ENCODE results near the gene SH2D4B. TPM values are rescaled to one million over a fixed set of nuclear protein-coding genes. Genes with fewer than 3 reads are reported as not detected.

SH2D4B gene
- total RNA-seq, 1 donor from 2014 or later = not detected

- intact Hi-C loops (cut with micrococcal nuclease) = loop anchor here (10.0 kb wide), 1 partner anchor 263 kb away; no protein-coding TSS in a partner anchor
- Histone ChIP-seq H3K4me3 (no peak overlapping the region), H3K4me1 (peaks cover 16% of the 10 kb centered on the region), H3K27me3 (ENCODE audit: low read depth) (peaks cover 10% of the 10 kb centered on the region), H3K36me3 (no peaks in the 10 kb centered on the region), H3K9me3 (replicated peaks) (peaks cover 7% of the 10 kb centered on the region), H3K27ac (replicated peaks) (no peak overlapping the region)
- TF ChIP-seq, protein P1, sequence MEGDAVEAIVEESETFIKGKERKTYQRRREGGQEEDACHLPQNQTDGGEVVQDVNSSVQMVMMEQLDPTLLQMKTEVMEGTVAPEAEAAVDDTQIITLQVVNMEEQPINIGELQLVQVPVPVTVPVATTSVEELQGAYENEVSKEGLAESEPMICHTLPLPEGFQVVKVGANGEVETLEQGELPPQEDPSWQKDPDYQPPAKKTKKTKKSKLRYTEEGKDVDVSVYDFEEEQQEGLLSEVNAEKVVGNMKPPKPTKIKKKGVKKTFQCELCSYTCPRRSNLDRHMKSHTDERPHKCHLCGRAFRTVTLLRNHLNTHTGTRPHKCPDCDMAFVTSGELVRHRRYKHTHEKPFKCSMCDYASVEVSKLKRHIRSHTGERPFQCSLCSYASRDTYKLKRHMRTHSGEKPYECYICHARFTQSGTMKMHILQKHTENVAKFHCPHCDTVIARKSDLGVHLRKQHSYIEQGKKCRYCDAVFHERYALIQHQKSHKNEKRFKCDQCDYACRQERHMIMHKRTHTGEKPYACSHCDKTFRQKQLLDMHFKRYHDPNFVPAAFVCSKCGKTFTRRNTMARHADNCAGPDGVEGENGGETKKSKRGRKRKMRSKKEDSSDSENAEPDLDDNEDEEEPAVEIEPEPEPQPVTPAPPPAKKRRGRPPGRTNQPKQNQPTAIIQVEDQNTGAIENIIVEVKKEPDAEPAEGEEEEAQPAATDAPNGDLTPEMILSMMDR (IDR thresholded peaks at IDR 0.05; ENCODE audit: borderline replicate concordance) = no peak
- DNase-seq = no peak
These were observed 123.8 kb downstream of the SH2D4B start for GRCh38 chr10:80661526-80661925.

DNA sequence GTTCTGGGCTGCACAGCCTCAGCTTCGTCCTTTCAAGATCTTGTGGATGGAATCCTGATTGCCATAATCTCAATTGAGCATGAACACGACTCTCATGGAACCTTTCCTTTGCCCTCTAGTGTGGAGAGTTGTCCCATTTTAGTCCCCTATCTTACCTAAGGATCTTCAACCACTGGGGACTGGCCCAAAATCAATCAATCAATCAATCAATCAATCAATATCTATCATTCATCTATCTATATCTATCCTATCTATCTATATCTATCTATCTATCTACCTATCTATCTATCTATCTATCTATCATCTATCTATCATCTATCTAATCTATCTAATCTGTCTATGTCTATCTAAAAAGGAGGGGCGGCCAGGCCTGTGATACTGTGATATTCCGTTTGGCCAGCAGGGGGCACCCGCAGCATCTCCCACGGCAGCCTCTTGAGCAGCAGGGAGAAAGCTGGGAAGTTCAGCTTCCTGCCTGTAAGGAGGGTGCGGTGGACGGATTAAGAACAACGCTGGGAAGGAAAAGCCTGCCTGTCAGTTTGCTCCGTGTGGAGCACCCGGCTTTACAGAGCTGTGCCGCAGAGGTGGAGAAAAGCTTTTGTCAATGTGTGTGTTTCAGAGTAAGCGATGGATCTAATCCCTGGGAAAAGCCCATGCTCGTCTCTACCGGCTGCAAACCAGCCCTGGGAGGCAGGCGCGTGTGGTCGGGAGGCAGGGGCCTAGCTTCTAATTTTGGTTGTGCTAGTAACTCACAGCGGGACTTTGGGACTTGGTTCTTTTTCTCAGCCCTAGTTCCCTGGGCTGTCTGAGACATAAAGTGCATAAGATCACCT, 124.9 kb downstream of the SH2D4B start:
- no peaks in the 10 kb centered on the region for H3K9me3 ChIP-seq (replicated peaks)
- intact Hi-C loops (cut with micrococcal nuclease) = loop anchor here (10.0 kb wide), 1 partner anchor 262 kb away; no protein-coding TSS in a partner anchor
- peak overlapping the region; percentile 59 for H3K4me3 ChIP-seq
- peaks cover 10% of the 10 kb centered on the region for H3K27me3 ChIP-seq (ENCODE audit: low read depth)
- H3K4me1 ChIP-seq = peaks cover 16% of the 10 kb centered on the region
- TF ChIP-seq, protein P1 (IDR thresholded peaks at IDR 0.05; ENCODE audit: borderline replicate concordance) = peak; percentile 88
- H3K27ac ChIP-seq (replicated peaks) = peak overlapping the region; percentile 86
- H3K36me3 ChIP-seq = no peaks in the 10 kb centered on the region
- DNase-seq = peak; percentile 83

- Histone ChIP-seq H3K9me3 (replicated peaks) (no peaks in the 10 kb centered on the region), H3K36me3 (no peaks in the 10 kb centered on the region), H3K27me3 (ENCODE audit: low read depth) (peaks cover 10% of the 10 kb centered on the region), H3K4me3 (no peak overlapping the region), H3K4me1 (peaks cover 13% of the 10 kb centered on the region), H3K27ac (replicated peaks) (no peak overlapping the region)
- intact Hi-C loops (cut with micrococcal nuclease) = loop anchor here (10.0 kb wide), 1 partner anchor 261 kb away; no protein-coding TSS in a partner anchor
- TF ChIP-seq, protein P1 (IDR thresholded peaks at IDR 0.05; ENCODE audit: borderline replicate concordance) = peak; percentile 93
- DNase-seq = peak; percentile 78
These were observed 126.5 kb downstream of the SH2D4B start for GRCh38 chr10:80664071-80664680.

- Histone ChIP-seq H3K36me3 (no peaks in the 10 kb centered on the region), H3K27me3 (ENCODE audit: low read depth) (no peaks in the 10 kb centered on the region), H3K4me3 (no peak overlapping the region), H3K27ac (replicated peaks) (no peak overlapping the region), H3K9me3 (replicated peaks) (no peaks in the 10 kb centered on the region), H3K4me1 (no peaks in the 10 kb centered on the region)
- TF ChIP-seq, protein P1 (IDR thresholded peaks at IDR 0.05; ENCODE audit: borderline replicate concordance) = no peak
- intact Hi-C loops (cut with micrococcal nuclease) = loop anchor here (10.0 kb wide), 1 partner anchor 255 kb away; no protein-coding TSS in a partner anchor
- DNase-seq = no peak
These were observed 131.8 kb downstream of the SH2D4B start for GRCh38 chr10:80669485-80669884.

- no peak for DNase-seq
- Histone ChIP-seq H3K27me3 (ENCODE audit: low read depth) (no peaks in the 10 kb centered on the region), H3K27ac (replicated peaks) (no peak overlapping the region), H3K36me3 (no peaks in the 10 kb centered on the region), H3K4me3 (no peak overlapping the region), H3K9me3 (replicated peaks) (peaks cover under 1% of the 10 kb centered on the region), H3K4me1 (no peaks in the 10 kb centered on the region)
- TF ChIP-seq, protein P1 (IDR thresholded peaks at IDR 0.05; ENCODE audit: borderline replicate concordance) = no peak
- intact Hi-C loops (cut with micrococcal nuclease) = no loop called here
These were observed 133.1 kb downstream of the SH2D4B start for GRCh38 chr10:80670774-80671173.
